ENCODE results near the gene AARS1.
"Not testable (repeated sequence)": the region's sequence is repeated elsewhere in the genome, so short reads cannot be mapped to it uniquely, and the experiment has no call there.

Gene AARS1

GRCh38 chr16:70204668-70205405, 84.5 kb downstream of the AARS1 start:
- H3K4me1 ChIP-seq (ENCODE audit: control insufficient read depth in 1 of 2, insufficient read depth in 1 of 2, low read depth in 1 of 2, low read length in 1 of 2); H3K27ac ChIP-seq; H3K9me3 ChIP-seq; H3K4me3 ChIP-seq (ENCODE audit: low read depth in 1 of 2, low read length in 1 of 2); H3K27me3 ChIP-seq; H3K36me3 ChIP-seq: not testable (repeated sequence)

GRCh38 chr16:70204010-70204409, 85.3 kb downstream of the AARS1 start:
- not testable (repeated sequence) for H3K27ac ChIP-seq; H3K36me3 ChIP-seq; H3K4me1 ChIP-seq (ENCODE audit: control insufficient read depth in 1 of 2, insufficient read depth in 1 of 2, low read depth in 1 of 2, low read length in 1 of 2); H3K27me3 ChIP-seq; H3K9me3 ChIP-seq; H3K4me3 ChIP-seq (ENCODE audit: low read depth in 1 of 2, low read length in 1 of 2)

DNA sequence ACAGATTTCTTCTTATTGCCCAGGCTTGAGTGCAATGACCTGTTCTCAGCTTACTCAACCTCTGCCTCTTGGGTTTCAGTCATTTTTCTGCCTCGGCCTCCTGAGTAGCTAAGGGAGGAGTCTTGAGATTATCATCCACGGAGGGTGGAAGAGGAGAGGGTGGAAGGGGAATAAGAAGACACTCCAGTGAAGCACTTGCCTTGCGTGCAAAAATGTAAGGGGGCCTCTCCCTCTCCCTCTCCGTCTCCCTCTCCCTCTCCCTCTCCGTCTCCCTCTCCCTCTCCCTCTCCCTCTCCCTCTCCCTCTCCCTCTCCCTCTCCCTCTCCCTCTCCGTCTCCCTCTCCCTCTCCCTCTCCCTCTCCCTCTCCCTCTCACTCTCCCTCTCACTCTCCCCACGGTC, 85.8 kb downstream of the AARS1 start:
- H3K36me3 ChIP-seq; H3K9me3 ChIP-seq; H3K27ac ChIP-seq; H3K27me3 ChIP-seq; H3K4me1 ChIP-seq (ENCODE audit: control insufficient read depth in 1 of 2, insufficient read depth in 1 of 2, low read depth in 1 of 2, low read length in 1 of 2); H3K4me3 ChIP-seq (ENCODE audit: low read depth in 1 of 2, low read length in 1 of 2): not testable (repeated sequence)
